GM21529 (cell line): Measurements from ENCODE around the gene DHRS3.

ENCODE experiments used
- ATAC-seq: cut with Tn5 transposase; IDR thresholded peaks from one replicate; pipeline ENCODE4 v1.9.1; 2021; ENCODE audit not compliant: unreplicated experiment

Gene DHRS3

GRCh38 chr1:12600335-12600734, 17.7 kb downstream of the DHRS3 start:
- no peak for ATAC-seq

- no peak for ATAC-seq
Measured at GRCh38 chr1:12599657-12600056, 18.4 kb downstream of the DHRS3 start.

- ATAC-seq, result no peak
Measured at GRCh38 chr1:12598974-12599373, 19.0 kb downstream of the DHRS3 start.

GRCh38 chr1:12597792-12598191, 20.2 kb downstream of the DHRS3 start:
- ATAC-seq, result no peak

- no peak for ATAC-seq
Measured at GRCh38 chr1:12596007-12596821, 21.8 kb downstream of the DHRS3 start.

GRCh38 chr1:12595757-12596006, 22.3 kb downstream of the DHRS3 start:
- ATAC-seq, result no peak

- no peak for ATAC-seq
Measured at GRCh38 chr1:12594966-12595756, 22.8 kb downstream of the DHRS3 start.

- no peak for ATAC-seq
Measured at GRCh38 chr1:12594490-12594889, 23.5 kb downstream of the DHRS3 start.

GRCh38 chr1:12593621-12594066, 24.4 kb downstream of the DHRS3 start:
- ATAC-seq, result no peak

- no peak for ATAC-seq
Measured at GRCh38 chr1:12592496-12592895, 25.5 kb downstream of the DHRS3 start.

- ATAC-seq, result no peak
Measured at GRCh38 chr1:12591267-12591938, 26.6 kb downstream of the DHRS3 start.

- no peak for ATAC-seq
Measured at GRCh38 chr1:12588695-12589094, 29.3 kb downstream of the DHRS3 start.

GRCh38 chr1:12587981-12588640, 29.9 kb downstream of the DHRS3 start:
- ATAC-seq, result no peak

- ATAC-seq, result no peak
Measured at GRCh38 chr1:12585951-12586942, 31.8 kb downstream of the DHRS3 start.

- ATAC-seq, result no peak
Measured at GRCh38 chr1:12585536-12585935, 32.5 kb downstream of the DHRS3 start.

GRCh38 chr1:12584900-12585525, 33.0 kb downstream of the DHRS3 start:
- no peak for ATAC-seq

GRCh38 chr1:12583484-12583883, 34.5 kb downstream of the DHRS3 start:
- no peak for ATAC-seq

GRCh38 chr1:12582649-12583048, 35.4 kb downstream of the DHRS3 start:
- ATAC-seq, result no peak

GRCh38 chr1:12581179-12581578, 36.8 kb downstream of the DHRS3 start:
- ATAC-seq, result no peak
